B cell (primary cell): ENCODE results near the gene KAZN. TPM values are rescaled to one million over a fixed set of nuclear protein-coding genes. Genes with fewer than 3 reads are reported as not detected.

Source experiments
- ATAC-seq: fragments of 200-7000 bp; cut with Tn5 transposase; one replicate; pipeline ENCODE4 v1.10.0; 2021; ENCODE audit warnings: low read depth, mild to moderate bottlenecking, moderate number of reproducible peaks, moderate library complexity
- CTCF ChIA-PET: fragments of 350-600 bp; sonication (Branson Sonifier 250); formaldehyde crosslinking; loops from one replicate; lab custom pipeline; 2021; ENCODE audit warnings: antibody characterized with exemption, inconsistent platforms; lab: Charles Lee
- POLR2A ChIA-PET: fragments of 350-600 bp; sonication (Branson Sonifier 250); formaldehyde crosslinking; loops from one replicate; lab custom pipeline; 2021; ENCODE audit warnings: antibody characterized with exemption; lab: Charles Lee
- DNase-seq: peaks from one replicate; pipeline ENCODE4 v3.0.0; 2013
- H2AFZ ChIP-seq: 2 replicates; pipeline ENCODE4 v1.6.1; 2012; ENCODE audit warnings: mild to moderate bottlenecking, low read depth, low read length; ENCODE audit not compliant: insufficient read depth, poor library complexity, severe bottlenecking
- H3K27ac ChIP-seq, 2 donors: 1 replicate in 1 of 2; 2 replicates in 1 of 2; pipeline ENCODE4 v1.5.1; 2012 to 2013; ENCODE audit warnings: low read length in 2 of 2, mild to moderate bottlenecking in 2 of 2, moderate library complexity in 1 of 2
- H3K27me3 ChIP-seq, 4 experiments: fragments of 200-600 bp in 1 of 4; sonication (generic) in 1 of 4; replicated peaks in 1 of 4; 1 replicate in 2 of 4; 2 replicates in 2 of 4; pipeline versions ENCODE4 v1.6.1 to v1.7.0; 2013 to 2016; ENCODE audit warnings: low read length in 3 of 4, mild to moderate bottlenecking in 2 of 4, mixed read lengths in 1 of 4, moderate library complexity in 1 of 4; ENCODE audit not compliant: insufficient read depth in 4 of 4, control insufficient read depth in 3 of 4; ENCODE audit errors: control extremely low read depth in 1 of 4
- H3K36me3 ChIP-seq, 2 experiments: replicated peaks in 1 of 2; 1 replicate in 1 of 2; 2 replicates in 1 of 2; pipeline versions ENCODE4 v1.6.1 to v1.7.1; 2013; ENCODE audit warnings: low read length in 1 of 2; ENCODE audit not compliant: insufficient read depth in 2 of 2, control insufficient read depth in 1 of 2; ENCODE audit errors: control extremely low read depth in 1 of 2, extremely low read depth in 1 of 2
- H3K4me1 ChIP-seq, 2 donors: fragments of 200-600 bp in 1 of 2; sonication (generic) in 1 of 2; 1 replicate in 1 of 2; 2 replicates in 1 of 2; pipeline versions ENCODE4 v1.5.1 to v1.6.1; 2013 to 2017; ENCODE audit warnings: low read length in 2 of 2; ENCODE audit not compliant: control insufficient read depth in 2 of 2, insufficient read depth in 2 of 2
- H3K4me2 ChIP-seq: replicated peaks from 2 replicates; pipeline ENCODE3; 2012; ENCODE audit warnings: mild to moderate bottlenecking, low read depth, low read length; ENCODE audit not compliant: poor library complexity, severe bottlenecking
- H3K4me3 ChIP-seq, 5 experiments: fragments of 200-600 bp in 1 of 5; sonication (generic) in 1 of 5; 1 replicate in 3 of 5; 2 replicates in 2 of 5; pipeline versions ENCODE4 v1.5.1 to v1.7.0; 2011 to 2016; ENCODE audit warnings: low read length in 4 of 5, mild to moderate bottlenecking in 4 of 5, low read depth in 2 of 5, control low read depth in 1 of 5, moderate library complexity in 1 of 5; ENCODE audit not compliant: insufficient read depth in 1 of 5; ENCODE audit errors: control extremely low read depth in 1 of 5, extremely low read depth in 1 of 5
- H3K79me2 ChIP-seq: fragments of 200-600 bp; sonication (generic); one replicate; pipeline ENCODE4 v1.6.0; 2016; ENCODE audit warnings: low read length; ENCODE audit not compliant: control insufficient read depth, insufficient read depth
- H3K9ac ChIP-seq: fragments of 200-600 bp; sonication (generic); 2 replicates; pipeline ENCODE4 v1.6.1; 2017; ENCODE audit warnings: mild to moderate bottlenecking, low read length, moderate library complexity
- H3K9me3 ChIP-seq, 3 donors: one replicate each; pipeline versions ENCODE4 v1.6.1 to v1.7.1; 2013; ENCODE audit warnings: low read length in 2 of 3; ENCODE audit not compliant: control insufficient read depth in 2 of 3, insufficient read depth in 1 of 3; ENCODE audit errors: control extremely low read depth in 1 of 3
- H4K20me1 ChIP-seq: 2 replicates; pipeline ENCODE4 v1.6.0; 2012; ENCODE audit warnings: mild to moderate bottlenecking, low read length; ENCODE audit not compliant: insufficient read depth, control insufficient read depth, poor library complexity, severe bottlenecking
- H3K27ac Mint-ChIP-seq: one replicate; pipeline ENCODE4 v1.8.0; 2021; ENCODE audit warnings: mixed read lengths
- H3K27me3 Mint-ChIP-seq: one replicate; pipeline ENCODE4 v1.8.0; 2021; ENCODE audit warnings: mixed read lengths
- H3K4me1 Mint-ChIP-seq: one replicate; pipeline ENCODE4 v1.8.0; 2021; ENCODE audit warnings: mixed read lengths
- H3K4me3 Mint-ChIP-seq: one replicate; pipeline ENCODE4 v1.8.0; 2021; ENCODE audit warnings: mixed read lengths
- H3K9me3 Mint-ChIP-seq: one replicate; pipeline ENCODE4 v1.8.0; 2022; ENCODE audit warnings: mixed read lengths; ENCODE audit not compliant: insufficient read depth
- CTCF ChIP-seq: fragments of 200-600 bp; IDR thresholded peaks from one replicate; pipeline ENCODE4 v1.8.0; 2022; ENCODE audit warnings: antibody characterized with exemption, mild to moderate bottlenecking
- EZH2 ChIP-seq: IDR thresholded peaks from 2 replicates; pipeline ENCODE4 v1.6.1; 2012; ENCODE audit warnings: borderline replicate concordance, low read depth, mild to moderate bottlenecking, moderate library complexity, low read length; ENCODE audit not compliant: insufficient read depth, poor library complexity, severe bottlenecking
- WGBS: methylation state at CpG from one replicate; pipeline ENCODE4 v1.1.5; 2013; ENCODE audit warnings: missing lambda C conversion rate; ENCODE audit not compliant: insufficient coverage; 5-methylcytosine and 5-hydroxymethylcytosine counted together
- intact Hi-C: fragments of 100-400 bp; cut with micrococcal nuclease; formaldehyde crosslinking; loops from one replicate; pipeline ENCODE4 v1.10.0; 2022
- polyA plus RNA-seq: library from polyadenylated mRNA; depleted of rRNA; stranded (reverse); fragments of >200 nt; gene quantifications from 2 replicates; pipeline ENCODE4 v1.2.3, GENCODE V29; 2012
- total RNA-seq, 2 donors: library from RNA; stranded (reverse); fragments of 120-200 nt in 1 of 2; gene quantifications; 1 replicate in 1 of 2; 2 replicates in 1 of 2; pipeline versions ENCODE4 v1.2.3 to v1.2.4, GENCODE V29; 2013 to 2022

KAZN gene
- total and polyA plus RNA-seq, 2 donors (not counting 1 experiment from before 2014, with no cell fraction given) = 0.13 to 0.39 TPM

- TF ChIP-seq CTCF (no peak), EZH2 (no peak)
- WGBS = 85% methylated on average over 8 of the region's 16 CpGs
- H3K4me2 ChIP-seq = no peak overlapping the region
- Mint-ChIP-seq H3K9me3 (no peaks in the 10 kb centered on the region), H3K27ac (no peak overlapping the region), H3K27me3 (peaks cover 7% of the 10 kb centered on the region), H3K4me3 (no peak overlapping the region), H3K4me1 (no peaks in the 10 kb centered on the region)
- ATAC-seq = no peak
- H2AFZ ChIP-seq = no peak overlapping the region
- no peaks in the 10 kb centered on the region for H3K79me2 ChIP-seq
- intact Hi-C loops = no loop called here
- no peaks in the 10 kb centered on the region for H4K20me1 ChIP-seq
- no peaks in the 10 kb centered on the region for H3K9me3 ChIP-seq
- H3K4me3 ChIP-seq = no peak overlapping the region
- H3K36me3 ChIP-seq = no peaks in the 10 kb centered on the region
- H3K27ac ChIP-seq = no peak overlapping the region
- no peaks in the 10 kb centered on the region for H3K4me1 ChIP-seq
- no peaks in the 10 kb centered on the region for H3K27me3 ChIP-seq
- no peak overlapping the region for H3K9ac ChIP-seq
- ChIA-PET POLR2A (no interaction called here), CTCF (no interaction called here)
- no peak for DNase-seq
Measured at GRCh38 chr1:14629363-14630014, 31.0 kb downstream of the KAZN start.

- Histone ChIP-seq H3K27me3 (no peaks in the 10 kb centered on the region), H3K4me1 (no peaks in the 10 kb centered on the region), H3K27ac (no peak overlapping the region), H3K4me2 (no peak overlapping the region), H3K4me3 (no peak overlapping the region), H2AFZ (no peak overlapping the region), H3K36me3 (no peaks in the 10 kb centered on the region), H3K79me2 (no peaks in the 10 kb centered on the region), H4K20me1 (no peaks in the 10 kb centered on the region), H3K9me3 (no peaks in the 10 kb centered on the region), H3K9ac (no peak overlapping the region)
- CTCF ChIA-PET = no interaction called here
- ATAC-seq (no peak), DNase-seq (no peak)
- H3K27ac Mint-ChIP-seq = no peak overlapping the region
- no peaks in the 10 kb centered on the region for H3K9me3 Mint-ChIP-seq
- POLR2A ChIA-PET = no interaction called here
- TF ChIP-seq CTCF = no peak
- no peak for TF ChIP-seq EZH2
- no peak overlapping the region for H3K4me3 Mint-ChIP-seq
- H3K4me1 Mint-ChIP-seq = no peaks in the 10 kb centered on the region
- peaks cover 2% of the 10 kb centered on the region for H3K27me3 Mint-ChIP-seq
- intact Hi-C loops = no loop called here
- WGBS = 93% methylated on average over 4 of the region's 5 CpGs
Measured at GRCh38 chr1:14630986-14631385, 32.5 kb downstream of the KAZN start.
